ENCODE data around the gene NHSL2.
A peak's percentile ranks its signal among the peaks of the same experiment; 100 is the strongest.

The NHSL2 gene

DNA sequence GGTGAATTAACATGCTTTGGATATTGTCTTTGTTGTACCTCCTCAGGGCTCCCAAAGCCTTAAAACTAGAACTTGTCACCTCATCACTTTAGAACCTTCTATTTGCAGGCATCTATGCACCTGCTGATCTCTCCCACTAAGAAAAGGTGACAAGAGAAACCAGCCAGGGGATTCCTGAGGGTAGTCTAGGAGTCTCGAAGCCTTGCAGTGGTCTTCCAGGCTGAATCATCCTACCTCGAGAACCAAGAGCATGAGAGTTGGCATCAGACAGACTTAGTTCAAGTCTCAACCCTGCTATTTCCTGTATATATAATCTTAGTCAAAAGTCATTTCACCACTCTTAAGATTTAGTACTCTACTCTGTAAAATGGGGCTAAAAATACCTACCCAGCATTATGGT lies 191.5 kb downstream of the NHSL2 start:
- POLR2A ChIA-PET, result no interaction called here
- no peak for DNase-seq
- Histone ChIP-seq H3K27ac (ENCODE audit: insufficient read depth in 1 of 2, low read depth in 1 of 2, low read length in 2 of 2, poor library complexity in 1 of 2, severe bottlenecking in 2 of 2) (no peak overlapping the region), H3K9me3 (ENCODE audit: control extremely low read depth in 1 of 5, control insufficient read depth in 4 of 5, insufficient read depth in 2 of 5, low read depth in 1 of 5, low read length in 4 of 5) (no peaks in the 10 kb centered on the region), H3K27me3 (replicated peaks in 2 of 5; ENCODE audit: control insufficient read depth in 4 of 5, insufficient read depth in 5 of 5, low read length in 4 of 5) (peaks cover 0 to 22% (median 0%) of the 10 kb centered on the region in 5 experiments), H3K4me1 (ENCODE audit: control extremely low read depth in 1 of 4, control insufficient read depth in 4 of 4, insufficient read depth in 4 of 4, low read length in 3 of 4) (peaks cover 16 to 75% (median 50%) of the 10 kb centered on the region in 4 experiments), H3K4me3 (ENCODE audit: control insufficient read depth in 1 of 7, extremely low read depth in 1 of 7, insufficient read depth in 4 of 7, low read depth in 2 of 7, low read length in 6 of 7) (peak overlapping the region in 5 of 7 experiments; percentile 17 to 71 (median 59)), H3K36me3 (ENCODE audit: control insufficient read depth in 4 of 4, insufficient read depth in 4 of 4, low read length in 3 of 4) (no peaks in the 10 kb centered on the region)
- CTCF ChIA-PET, result interaction anchor here (0.8 to 2.7 kb wide), 5 partner anchors 9 to 84 kb away, joined by 3 to 9 read pairs (median 3); no protein-coding TSS in a partner anchor
- no CpG with 5 or more reads among the region's 2 CpGs for WGBS (ENCODE audit: insufficient coverage)

DNA sequence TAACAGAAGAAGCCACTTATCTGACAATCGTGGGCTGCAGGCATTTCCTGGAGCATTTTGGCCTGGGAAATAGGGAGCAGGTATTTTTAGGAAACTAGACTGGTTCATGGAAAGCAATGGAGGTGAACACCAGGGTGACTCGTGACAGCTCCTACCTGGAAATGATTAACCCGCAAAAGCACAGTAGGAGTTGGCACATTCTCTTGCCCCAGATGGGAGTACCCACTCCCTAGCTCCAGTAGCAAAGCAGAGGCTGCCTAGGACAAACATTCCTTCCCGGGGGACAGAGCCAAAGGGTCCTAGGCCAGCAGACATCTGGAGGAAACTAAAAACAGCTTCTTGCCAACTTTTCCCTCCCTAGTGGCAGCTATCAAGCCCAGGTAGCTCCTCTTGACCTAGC lies 192.1 kb downstream of the NHSL2 start:
- WGBS (ENCODE audit: insufficient coverage), result 75% methylated on average over 4 of the region's 4 CpGs
- DNase-seq, result no peak
- ChIA-PET CTCF (interaction anchor here (0.9 to 1.3 kb wide), 2 partner anchors 22 to 82 kb away, joined by 3 to 4 read pairs; no protein-coding TSS in a partner anchor), POLR2A (no interaction called here)
- H3K27me3 ChIP-seq (replicated peaks in 2 of 5; ENCODE audit: control insufficient read depth in 4 of 5, insufficient read depth in 5 of 5, low read length in 4 of 5), result peaks cover 0 to 25% (median 0%) of the 10 kb centered on the region in 5 experiments
- H3K4me3 ChIP-seq (ENCODE audit: control insufficient read depth in 1 of 7, extremely low read depth in 1 of 7, insufficient read depth in 4 of 7, low read depth in 2 of 7, low read length in 6 of 7), result peak overlapping the region in 1 of 7 experiments; percentile 11
- peaks cover 11 to 72% (median 47%) of the 10 kb centered on the region in 4 experiments for H3K4me1 ChIP-seq (ENCODE audit: control extremely low read depth in 1 of 4, control insufficient read depth in 4 of 4, insufficient read depth in 4 of 4, low read length in 3 of 4)
- no peaks in the 10 kb centered on the region for H3K36me3 ChIP-seq (ENCODE audit: control insufficient read depth in 4 of 4, insufficient read depth in 4 of 4, low read length in 3 of 4)
- H3K9me3 ChIP-seq (ENCODE audit: control extremely low read depth in 1 of 5, control insufficient read depth in 4 of 5, insufficient read depth in 2 of 5, low read depth in 1 of 5, low read length in 4 of 5), result no peaks in the 10 kb centered on the region
- H3K27ac ChIP-seq (ENCODE audit: insufficient read depth in 1 of 2, low read depth in 1 of 2, low read length in 2 of 2, poor library complexity in 1 of 2, severe bottlenecking in 2 of 2), result no peak overlapping the region

DNA sequence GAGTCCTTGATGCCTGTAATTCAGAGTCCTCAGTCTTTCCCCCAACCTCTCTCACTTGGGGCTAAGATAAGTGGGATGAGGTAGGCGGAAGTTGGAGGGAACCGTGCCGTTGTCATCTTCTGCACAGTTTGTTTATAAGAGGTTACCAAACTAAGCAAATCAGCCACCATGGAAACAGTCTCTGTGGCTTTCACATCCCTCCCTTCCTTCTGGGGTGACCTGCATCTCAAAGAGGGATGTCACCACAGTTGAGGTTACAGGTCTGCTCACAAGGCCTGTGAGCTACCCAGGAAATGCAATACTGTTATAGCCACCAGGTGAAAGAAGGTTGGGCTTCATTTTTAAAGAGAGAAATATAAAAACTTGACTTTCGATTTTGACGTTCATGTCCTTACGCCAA lies 194.8 kb downstream of the NHSL2 start:
- Histone ChIP-seq H3K4me1 (ENCODE audit: control extremely low read depth in 1 of 4, control insufficient read depth in 4 of 4, insufficient read depth in 4 of 4, low read length in 3 of 4) (peaks cover 6 to 66% (median 48%) of the 10 kb centered on the region in 4 experiments), H3K9me3 (ENCODE audit: control extremely low read depth in 1 of 5, control insufficient read depth in 4 of 5, insufficient read depth in 2 of 5, low read depth in 1 of 5, low read length in 4 of 5) (no peaks in the 10 kb centered on the region), H3K27me3 (replicated peaks in 2 of 5; ENCODE audit: control insufficient read depth in 4 of 5, insufficient read depth in 5 of 5, low read length in 4 of 5) (peaks cover 0 to 34% (median 0%) of the 10 kb centered on the region in 5 experiments), H3K4me3 (ENCODE audit: control insufficient read depth in 1 of 7, extremely low read depth in 1 of 7, insufficient read depth in 4 of 7, low read depth in 2 of 7, low read length in 6 of 7) (no peak overlapping the region), H3K36me3 (ENCODE audit: control insufficient read depth in 4 of 4, insufficient read depth in 4 of 4, low read length in 3 of 4) (no peaks in the 10 kb centered on the region), H3K27ac (ENCODE audit: insufficient read depth in 1 of 2, low read depth in 1 of 2, low read length in 2 of 2, poor library complexity in 1 of 2, severe bottlenecking in 2 of 2) (no peak overlapping the region)
- DNase-seq, result peak; percentile 57 to 94 (median 92)
- ChIA-PET CTCF (interaction anchor here (1.1 to 1.2 kb wide), 3 partner anchors 9 to 85 kb away, joined by 3 to 4 read pairs (median 4); no protein-coding TSS in a partner anchor), POLR2A (no interaction called here)
- WGBS (ENCODE audit: insufficient coverage), result 88% methylated on average over 3 of the region's 6 CpGs

DNA sequence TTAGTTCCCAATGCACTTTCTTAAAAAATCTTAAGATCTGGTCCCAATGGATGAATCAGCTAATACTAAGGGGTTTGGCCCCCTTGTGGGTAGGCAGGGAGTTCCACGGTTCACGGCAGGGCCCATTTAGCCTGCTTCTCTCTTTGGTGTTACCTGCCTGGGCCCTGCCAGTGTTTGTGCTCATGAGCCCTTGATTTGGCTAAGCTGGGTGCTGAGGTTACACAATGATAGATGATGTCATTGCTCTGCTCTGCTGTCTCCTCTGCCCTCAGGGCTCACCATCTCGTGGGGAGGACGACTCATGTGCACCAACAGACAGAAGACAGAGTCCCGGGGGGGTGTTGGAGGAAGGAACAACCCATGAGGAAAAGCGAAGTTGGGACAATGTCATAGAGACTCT lies 196.7 kb downstream of the NHSL2 start:
- WGBS (ENCODE audit: insufficient coverage), result 78% methylated on average over 6 of the region's 6 CpGs
- peak in 2 of 3 donors; percentile 47 to 57 for DNase-seq
- Histone ChIP-seq H3K4me1 (ENCODE audit: control extremely low read depth in 1 of 4, control insufficient read depth in 4 of 4, insufficient read depth in 4 of 4, low read length in 3 of 4) (peaks cover 3 to 65% (median 42%) of the 10 kb centered on the region in 4 experiments), H3K36me3 (ENCODE audit: control insufficient read depth in 4 of 4, insufficient read depth in 4 of 4, low read length in 3 of 4) (no peaks in the 10 kb centered on the region), H3K4me3 (ENCODE audit: control insufficient read depth in 1 of 7, extremely low read depth in 1 of 7, insufficient read depth in 4 of 7, low read depth in 2 of 7, low read length in 6 of 7) (no peak overlapping the region), H3K27me3 (replicated peaks in 2 of 5; ENCODE audit: control insufficient read depth in 4 of 5, insufficient read depth in 5 of 5, low read length in 4 of 5) (peaks cover 0 to 31% (median 0%) of the 10 kb centered on the region in 5 experiments), H3K27ac (ENCODE audit: insufficient read depth in 1 of 2, low read depth in 1 of 2, low read length in 2 of 2, poor library complexity in 1 of 2, severe bottlenecking in 2 of 2) (no peak overlapping the region), H3K9me3 (ENCODE audit: control extremely low read depth in 1 of 5, control insufficient read depth in 4 of 5, insufficient read depth in 2 of 5, low read depth in 1 of 5, low read length in 4 of 5) (no peaks in the 10 kb centered on the region)
- ChIA-PET POLR2A (no interaction called here), CTCF (interaction anchor here (1.1 to 1.7 kb wide), 5 partner anchors 12 to 74 kb away, joined by 3 to 5 read pairs (median 3); partner anchors contain the start of gene PIN4)

DNA sequence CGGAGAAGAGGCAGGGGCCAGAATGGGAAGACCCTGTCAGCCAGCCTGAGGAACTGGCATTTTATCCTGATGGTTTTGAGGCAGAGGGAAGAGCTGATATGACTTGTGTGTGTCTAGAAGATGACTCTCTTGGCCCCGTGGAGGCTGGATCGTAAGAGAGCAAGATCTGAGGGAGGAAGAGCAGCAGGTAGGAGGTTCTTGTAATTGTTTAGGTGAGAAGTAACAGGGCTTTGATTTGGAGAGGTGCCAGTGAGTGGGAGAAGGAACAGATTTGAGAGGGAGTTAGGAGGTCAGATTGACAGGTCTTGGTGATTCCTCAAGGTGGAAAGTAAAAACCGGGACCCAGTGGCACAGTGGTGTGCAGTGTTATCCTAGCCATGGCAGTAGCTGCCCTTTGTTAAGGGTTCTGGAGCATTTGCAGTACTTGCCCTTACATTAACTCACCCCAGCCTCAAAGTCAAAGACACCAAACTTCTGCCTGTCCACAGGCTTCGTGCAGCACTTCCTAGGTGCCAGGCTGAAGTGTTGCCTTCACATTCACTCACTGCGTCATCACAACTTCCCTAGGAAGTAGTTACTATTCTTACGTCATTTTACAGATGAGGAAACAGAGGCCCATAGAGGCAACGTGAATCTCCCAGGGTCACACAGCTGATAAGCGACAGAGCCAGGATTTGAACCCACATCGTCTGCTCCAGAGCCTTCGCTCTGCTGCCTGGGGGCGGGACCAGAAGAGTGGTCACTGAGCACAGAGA lies 197.4 kb downstream of the NHSL2 start:
- ChIA-PET CTCF (interaction anchor here (1.1 to 1.7 kb wide), 5 partner anchors 12 to 74 kb away, joined by 3 to 5 read pairs (median 3); partner anchors contain the start of gene PIN4), POLR2A (no interaction called here)
- Histone ChIP-seq H3K4me3 (ENCODE audit: control insufficient read depth in 1 of 7, extremely low read depth in 1 of 7, insufficient read depth in 4 of 7, low read depth in 2 of 7, low read length in 6 of 7) (no peak overlapping the region), H3K36me3 (ENCODE audit: control insufficient read depth in 4 of 4, insufficient read depth in 4 of 4, low read length in 3 of 4) (no peaks in the 10 kb centered on the region), H3K9me3 (ENCODE audit: control extremely low read depth in 1 of 5, control insufficient read depth in 4 of 5, insufficient read depth in 2 of 5, low read depth in 1 of 5, low read length in 4 of 5) (no peaks in the 10 kb centered on the region), H3K4me1 (ENCODE audit: control extremely low read depth in 1 of 4, control insufficient read depth in 4 of 4, insufficient read depth in 4 of 4, low read length in 3 of 4) (peaks cover under 1 to 61% (median 39%) of the 10 kb centered on the region in 4 experiments), H3K27me3 (replicated peaks in 2 of 5; ENCODE audit: control insufficient read depth in 4 of 5, insufficient read depth in 5 of 5, low read length in 4 of 5) (peaks cover 0 to 28% (median 0%) of the 10 kb centered on the region in 5 experiments), H3K27ac (ENCODE audit: insufficient read depth in 1 of 2, low read depth in 1 of 2, low read length in 2 of 2, poor library complexity in 1 of 2, severe bottlenecking in 2 of 2) (no peak overlapping the region)
- DNase-seq, result no peak
- WGBS (ENCODE audit: insufficient coverage), result 87% methylated on average over 12 of the region's 12 CpGs

DNA sequence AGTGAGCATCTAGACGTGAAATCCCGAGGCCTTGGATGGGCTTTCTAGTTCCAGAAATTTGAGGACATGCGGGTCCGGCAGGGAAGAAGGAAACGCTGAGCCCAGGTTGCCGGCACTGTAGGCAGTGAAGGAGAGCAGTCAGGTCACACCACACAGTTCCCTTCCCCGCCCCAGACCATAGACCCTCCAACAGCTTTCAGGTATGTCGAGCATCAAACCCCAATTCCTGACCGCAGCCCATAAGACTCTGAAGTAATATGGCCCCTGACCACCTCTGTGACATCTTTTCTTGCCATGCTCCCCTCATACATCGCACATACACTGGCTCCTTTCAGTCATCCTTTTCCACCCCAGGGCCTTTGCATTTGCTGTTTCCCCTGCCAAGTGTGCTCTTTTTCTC lies 198.0 kb downstream of the NHSL2 start:
- peaks cover 0 to 61% (median 39%) of the 10 kb centered on the region in 4 experiments for H3K4me1 ChIP-seq (ENCODE audit: control extremely low read depth in 1 of 4, control insufficient read depth in 4 of 4, insufficient read depth in 4 of 4, low read length in 3 of 4)
- ChIA-PET CTCF (interaction anchor here (1.7 kb wide), 1 partner anchor 16 kb away, joined by 3 read pairs; no protein-coding TSS in a partner anchor), POLR2A (no interaction called here)
- no peak for DNase-seq
- no peaks in the 10 kb centered on the region for H3K9me3 ChIP-seq (ENCODE audit: control extremely low read depth in 1 of 5, control insufficient read depth in 4 of 5, insufficient read depth in 2 of 5, low read depth in 1 of 5, low read length in 4 of 5)
- H3K27me3 ChIP-seq (replicated peaks in 2 of 5; ENCODE audit: control insufficient read depth in 4 of 5, insufficient read depth in 5 of 5, low read length in 4 of 5), result peaks cover 0 to 26% (median 0%) of the 10 kb centered on the region in 5 experiments
- no peaks in the 10 kb centered on the region for H3K36me3 ChIP-seq (ENCODE audit: control insufficient read depth in 4 of 4, insufficient read depth in 4 of 4, low read length in 3 of 4)
- H3K27ac ChIP-seq (ENCODE audit: insufficient read depth in 1 of 2, low read depth in 1 of 2, low read length in 2 of 2, poor library complexity in 1 of 2, severe bottlenecking in 2 of 2), result no peak overlapping the region
- H3K4me3 ChIP-seq (ENCODE audit: control insufficient read depth in 1 of 7, extremely low read depth in 1 of 7, insufficient read depth in 4 of 7, low read depth in 2 of 7, low read length in 6 of 7), result no peak overlapping the region
- 87% methylated on average over 10 of the region's 10 CpGs for WGBS (ENCODE audit: insufficient coverage)
